Urinary bladder (tissue), 4 donors: ENCODE data around the gene SVIL. TPM values are rescaled to one million over a fixed set of nuclear protein-coding genes. Genes with fewer than 3 reads are reported as not detected.
"Not testable (repeated sequence)": the region's sequence is repeated elsewhere in the genome, so short reads cannot be mapped to it uniquely, and the experiment has no call there.

Source experiments
- DNase-seq: peaks from one replicate; pipeline ENCODE4 v3.0.0-alpha.2; 2015; ENCODE audit errors: extremely low spot score
- H3K27ac ChIP-seq: one replicate; pipeline ENCODE4 v1.5.1; 2013; ENCODE audit warnings: low read depth, mild to moderate bottlenecking, moderate library complexity
- H3K36me3 ChIP-seq: one replicate; pipeline ENCODE4 v1.6.1; 2013; ENCODE audit warnings: mild to moderate bottlenecking, moderate library complexity; ENCODE audit not compliant: insufficient read depth
- H3K4me1 ChIP-seq: one replicate; pipeline ENCODE4 v1.6.1; 2013; ENCODE audit warnings: mild to moderate bottlenecking, moderate library complexity; ENCODE audit not compliant: insufficient read depth
- H3K4me3 ChIP-seq: one replicate; pipeline ENCODE4 v1.5.1; 2013; ENCODE audit warnings: low read depth, low read length
- WGBS: extraction: QIAGEN DNeasy Blood & Tissue Kit; methylation state at CpG from one replicate; pipeline ENCODE4 v1.1.7; 2013; 5-methylcytosine and 5-hydroxymethylcytosine counted together
- polyA plus RNA-seq: library from polyadenylated mRNA; stranded (reverse); fragments of 200-250 nt; gene quantifications from one replicate; pipeline ENCODE4 v1.2.3, GENCODE V29; 2013
- total RNA-seq: library from RNA; depleted of rRNA; stranded (reverse); fragments of >200 nt; gene quantifications from one replicate; pipeline ENCODE4 v1.2.3, GENCODE V29; 2014
- donor health status: healthy with polysubstance abuse.
- donor health status: healthy.

SVIL gene
- total and polyA plus RNA-seq, 2 donors, result 176 to 552 TPM

GRCh38 chr10:29502351-29502750 lies 132.4 kb downstream of the SVIL start:
- 59% methylated on average over 1 of the region's 1 CpG for WGBS
- no peak overlapping the region for H3K27ac ChIP-seq
- peaks cover 3% of the 10 kb centered on the region for H3K36me3 ChIP-seq

DNA sequence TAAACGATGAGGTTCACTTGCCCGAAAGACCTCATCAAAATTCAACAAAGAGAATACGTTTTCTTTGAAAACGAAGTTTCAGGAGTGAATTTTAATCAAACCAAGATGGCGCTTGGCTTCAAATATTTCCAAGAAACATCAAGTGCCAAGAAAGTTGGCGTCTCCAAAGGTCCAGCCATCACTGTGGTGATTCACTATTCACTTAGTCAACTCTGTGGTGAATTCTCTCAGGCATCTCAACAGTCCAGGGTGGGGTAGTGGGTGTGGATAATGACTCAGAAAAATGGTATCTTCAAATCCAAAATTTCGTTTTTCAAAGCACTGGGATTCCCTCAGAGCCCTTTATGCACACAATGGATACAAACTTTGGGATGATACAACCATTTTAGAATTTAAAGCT lies 133.1 kb downstream of the SVIL start:
- 84% methylated on average over 7 of the region's 7 CpGs for WGBS

More at GRCh38 chr10:29502351-29502750, 132.4 kb downstream of the SVIL start:
- H3K4me1 ChIP-seq, result no peaks in the 10 kb centered on the region
- H3K4me3 ChIP-seq, result no peak overlapping the region
- DNase-seq, result no peak

DNA sequence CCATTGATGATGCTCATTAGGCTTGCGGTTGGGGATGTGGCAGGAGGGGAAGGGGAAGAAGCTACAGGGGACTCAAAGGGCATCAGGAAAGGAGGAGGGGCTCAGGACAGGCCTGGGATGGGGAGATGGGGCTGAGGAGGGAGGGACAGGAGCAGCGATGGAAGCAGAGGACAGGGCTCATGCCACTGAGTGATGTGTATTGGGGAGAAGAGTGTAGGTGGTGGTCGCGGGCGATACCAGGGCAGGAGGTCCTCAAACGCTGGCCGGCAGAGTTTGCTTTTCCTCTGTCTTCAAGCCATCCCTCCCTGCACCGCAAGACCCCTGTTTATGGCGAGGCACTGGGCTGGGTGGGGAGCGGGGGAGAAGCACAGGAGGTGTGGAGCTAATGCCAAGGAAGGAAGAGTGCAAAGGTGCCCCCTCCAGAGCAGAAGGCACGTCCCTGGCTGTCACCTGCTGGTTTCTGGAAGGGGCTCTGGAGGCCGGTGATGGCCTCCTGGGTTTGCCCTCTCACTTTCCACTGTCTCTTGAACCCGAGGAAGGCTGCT lies 134.7 kb downstream of the SVIL start:
- 93% methylated on average over 13 of the region's 13 CpGs for WGBS
- Histone ChIP-seq H3K27ac (no peak overlapping the region), H3K4me3 (no peak overlapping the region), H3K4me1 (no peaks in the 10 kb centered on the region), H3K36me3 (peaks cover 3% of the 10 kb centered on the region)
- DNase-seq, result no peak

More for the DNA sequence above, 133.1 kb downstream of the SVIL start:
- no peak overlapping the region for H3K4me3 ChIP-seq
- H3K27ac ChIP-seq, result no peak overlapping the region
- H3K36me3 ChIP-seq, result peaks cover 3% of the 10 kb centered on the region
- no peak for DNase-seq
- H3K4me1 ChIP-seq, result no peaks in the 10 kb centered on the region

DNA sequence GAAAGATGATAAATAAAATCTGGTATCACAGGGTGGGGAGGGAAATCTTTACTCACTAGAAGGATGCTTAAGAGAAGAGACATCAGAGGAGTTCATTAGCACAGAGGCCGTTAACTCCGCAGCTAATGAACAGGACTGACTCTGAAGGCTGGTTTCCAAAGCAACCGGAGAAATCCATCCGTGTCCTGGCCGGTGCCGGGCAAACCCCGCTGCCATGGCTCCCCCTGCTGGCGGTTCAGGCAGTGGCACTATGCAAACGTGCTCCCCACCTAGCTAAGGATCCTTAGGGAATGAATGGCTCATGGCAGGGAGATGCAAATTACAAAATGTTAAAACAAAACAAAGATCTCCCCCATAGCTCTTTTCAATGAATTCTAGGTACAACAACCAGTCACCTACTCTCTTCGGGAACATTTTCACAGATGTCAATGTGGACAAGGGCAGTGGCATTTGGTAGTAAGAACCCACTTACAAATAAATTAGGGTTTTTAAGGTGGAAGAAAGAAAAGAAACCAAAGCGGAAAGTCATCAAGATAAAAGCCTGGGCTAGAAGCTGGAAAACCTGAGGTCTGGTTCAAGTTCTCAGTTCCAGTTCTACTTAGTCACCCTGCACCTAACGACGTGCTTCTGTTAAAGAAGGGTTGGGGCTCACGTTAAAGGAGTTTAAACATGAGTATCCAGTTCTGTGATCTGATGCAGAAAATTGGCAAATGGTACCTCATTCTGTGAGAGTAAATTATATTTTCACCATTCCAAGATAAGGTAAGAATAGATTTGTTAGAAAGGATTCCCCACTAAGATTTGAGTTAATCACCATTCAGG lies 138.2 kb downstream of the SVIL start:
- H3K4me1 ChIP-seq, result no peaks in the 10 kb centered on the region
- WGBS, result 29% methylated on average over 14 of the region's 14 CpGs
- H3K4me3 ChIP-seq, result no peak overlapping the region
- DNase-seq, result no peak
- no peak overlapping the region for H3K27ac ChIP-seq
- H3K36me3 ChIP-seq, result peaks cover 7% of the 10 kb centered on the region

DNA sequence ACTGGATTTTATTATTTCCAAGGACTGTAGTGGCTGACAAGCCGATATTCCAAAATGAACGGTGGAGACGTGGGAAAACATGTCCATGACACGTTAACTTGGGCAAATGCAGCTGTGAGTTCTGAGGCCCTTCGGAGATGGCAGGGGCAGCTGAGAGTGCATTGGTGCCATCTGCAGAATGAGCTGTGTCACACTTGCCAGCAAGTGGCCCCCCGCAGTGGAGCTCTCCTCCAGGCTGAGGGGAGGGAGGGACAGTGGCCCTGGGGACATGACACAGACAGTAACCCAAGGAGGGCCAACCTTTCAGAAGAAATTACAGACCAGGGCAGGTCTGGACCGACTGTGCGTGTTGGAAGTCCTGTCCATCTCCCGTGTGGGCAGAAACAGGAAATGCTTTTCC lies 139.4 kb downstream of the SVIL start:
- Histone ChIP-seq H3K4me3 (no peak overlapping the region), H3K36me3 (peaks cover 7% of the 10 kb centered on the region), H3K27ac (no peak overlapping the region), H3K4me1 (no peaks in the 10 kb centered on the region)
- no peak for DNase-seq
- 60% methylated on average over 9 of the region's 9 CpGs for WGBS

- 80% methylated on average over 6 of the region's 6 CpGs for WGBS
- peaks cover 6% of the 10 kb centered on the region for H3K36me3 ChIP-seq
- H3K4me1 ChIP-seq, result no peaks in the 10 kb centered on the region
- no peak for DNase-seq
- H3K27ac ChIP-seq, result no peak overlapping the region
- H3K4me3 ChIP-seq, result no peak overlapping the region
Measured at GRCh38 chr10:29493697-29494096, 141.1 kb downstream of the SVIL start.

DNA sequence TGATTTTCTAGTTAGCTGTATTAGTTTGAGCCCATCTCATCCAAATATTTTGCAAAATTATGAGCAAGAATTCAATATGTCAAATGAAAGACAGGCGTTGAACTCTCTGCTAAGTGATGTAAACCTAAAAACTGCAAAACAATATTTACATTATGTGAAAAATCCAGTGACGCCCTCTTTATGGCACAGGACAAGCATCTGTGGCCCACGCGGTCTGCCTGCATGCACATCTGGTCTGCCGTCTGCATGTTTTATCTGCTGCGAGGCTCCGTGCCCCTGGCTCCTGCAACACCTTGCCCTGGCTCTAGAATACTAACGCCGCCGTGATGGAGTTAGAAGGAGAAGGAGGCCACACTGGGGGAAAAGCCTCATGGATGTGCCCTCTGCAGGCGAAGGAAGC lies 142.0 kb downstream of the SVIL start:
- Histone ChIP-seq H3K4me3 (no peak overlapping the region), H3K36me3 (peaks cover 6% of the 10 kb centered on the region), H3K4me1 (no peaks in the 10 kb centered on the region), H3K27ac (no peak overlapping the region)
- WGBS, result 86% methylated on average over 11 of the region's 11 CpGs
- no peak for DNase-seq

DNA sequence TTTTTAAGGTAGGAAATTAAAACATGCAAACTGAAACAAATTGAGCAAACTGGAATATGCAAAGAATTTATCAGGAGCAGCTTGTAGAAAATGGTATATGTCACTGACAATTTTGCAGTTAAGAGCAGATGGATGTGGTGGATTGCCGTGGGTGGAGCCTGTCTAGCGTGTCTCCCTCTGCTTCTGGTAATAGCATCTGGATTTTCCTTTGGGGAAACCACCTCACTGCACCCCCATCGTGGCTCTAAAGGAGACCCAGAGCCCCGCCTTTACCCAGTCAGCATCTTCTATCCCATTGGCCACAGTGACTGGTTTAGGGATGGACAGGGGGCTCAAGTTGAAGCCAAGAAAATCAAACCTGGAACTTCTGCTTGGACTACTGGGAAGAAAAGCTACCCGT lies 142.9 kb downstream of the SVIL start:
- Histone ChIP-seq H3K4me3 (no peak overlapping the region), H3K27ac (no peak overlapping the region), H3K4me1 (no peaks in the 10 kb centered on the region), H3K36me3 (peaks cover 4% of the 10 kb centered on the region)
- no peak for DNase-seq
- 88% methylated on average over 5 of the region's 5 CpGs for WGBS

DNA sequence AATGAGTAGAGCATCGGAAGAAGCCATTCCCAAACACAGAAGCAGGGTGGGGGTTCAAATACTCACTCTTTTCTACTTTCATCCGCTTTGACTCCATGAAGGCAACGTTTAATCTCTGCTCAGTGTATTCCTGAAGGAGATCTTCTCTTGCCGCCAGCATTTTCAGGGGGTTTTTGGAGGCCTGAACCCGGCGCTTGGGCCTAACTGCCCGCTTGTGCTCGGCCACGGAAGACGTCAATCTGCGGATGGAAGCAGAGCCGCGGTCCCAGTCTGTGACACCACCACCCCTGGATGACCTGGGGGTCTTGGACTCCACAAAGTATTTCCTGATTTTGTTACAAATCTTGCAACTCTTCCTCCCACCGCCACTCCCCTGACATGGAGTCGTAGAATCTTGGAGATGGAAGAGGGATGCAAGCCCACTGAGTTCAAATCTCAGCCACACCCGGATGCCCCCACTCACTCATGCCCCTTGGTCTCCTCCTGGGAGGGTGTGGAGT lies 143.9 kb downstream of the SVIL start:
- WGBS, result 95% methylated on average over 16 of the region's 16 CpGs
- not testable (repeated sequence) for H3K4me1 ChIP-seq, DNase-seq, H3K27ac ChIP-seq, H3K36me3 ChIP-seq, H3K4me3 ChIP-seq

- not testable (repeated sequence) for H3K4me3 ChIP-seq, DNase-seq, H3K27ac ChIP-seq, H3K36me3 ChIP-seq, H3K4me1 ChIP-seq
- 88% methylated on average over 14 of the region's 14 CpGs for WGBS
Measured at GRCh38 chr10:29488471-29488870, 146.3 kb downstream of the SVIL start.

GRCh38 chr10:29487884-29488266 lies 146.9 kb downstream of the SVIL start:
- H3K4me1 ChIP-seq, H3K27ac ChIP-seq, H3K4me3 ChIP-seq, DNase-seq, H3K36me3 ChIP-seq: not testable (repeated sequence)
- WGBS, result 70% methylated on average over 7 of the region's 7 CpGs

GRCh38 chr10:29487032-29487883 lies 147.5 kb downstream of the SVIL start:
- not testable (repeated sequence) for H3K4me1 ChIP-seq, H3K36me3 ChIP-seq
- WGBS, result 77% methylated on average over 20 of the region's 21 CpGs

GRCh38 chr10:29486433-29486832 lies 148.3 kb downstream of the SVIL start:
- Histone ChIP-seq H3K27ac (no peak overlapping the region), H3K4me1 (no peaks in the 10 kb centered on the region), H3K4me3 (no peak overlapping the region), H3K36me3 (peaks cover 1% of the 10 kb centered on the region)
- DNase-seq, result no peak
- 66% methylated on average over 1 of the region's 1 CpG for WGBS

More at GRCh38 chr10:29487032-29487883, 147.5 kb downstream of the SVIL start:
- H3K27ac ChIP-seq, DNase-seq, H3K4me3 ChIP-seq: not testable (repeated sequence)
